HG02973 (cell line): Measurements from ENCODE around the gene EDDM13.
A peak's percentile ranks its signal among the peaks of the same experiment; 100 is the strongest.
"Not testable (repeated sequence)": the region's sequence is repeated elsewhere in the genome, so short reads cannot be mapped to it uniquely, and the experiment has no call there.

Source experiments
- ATAC-seq: cut with Tn5 transposase; IDR thresholded peaks from one replicate; pipeline ENCODE4 v1.9.1; 2021; ENCODE audit warnings: moderate library complexity; ENCODE audit not compliant: unreplicated experiment

EDDM13 gene

DNA sequence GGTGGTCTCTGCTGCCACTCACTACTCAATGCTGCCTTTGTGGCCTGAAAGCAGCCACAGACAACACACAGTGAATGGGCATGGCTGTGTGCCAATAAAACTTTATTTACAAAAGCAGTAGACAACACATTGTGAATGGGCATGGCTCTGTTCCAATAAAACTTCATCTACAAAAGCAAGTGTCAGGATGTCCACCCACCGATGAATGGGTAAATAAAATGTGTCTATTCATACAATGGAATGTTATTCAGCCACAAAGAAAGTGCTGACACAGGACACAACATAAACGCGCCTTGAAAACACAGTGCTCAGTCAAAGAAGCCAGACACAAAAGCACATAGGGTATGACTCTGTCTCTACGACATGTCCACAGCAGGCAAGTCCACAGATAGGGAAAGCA is 22.0 kb downstream of the EDDM13 start:
- ATAC-seq = no peak

- ATAC-seq = no peak
These were observed 23.2 kb downstream of the EDDM13 start for GRCh38 chr19:56295531-56296455.

GRCh38 chr19:56297010-56297409 is 24.5 kb downstream of the EDDM13 start:
- no peak for ATAC-seq

DNA sequence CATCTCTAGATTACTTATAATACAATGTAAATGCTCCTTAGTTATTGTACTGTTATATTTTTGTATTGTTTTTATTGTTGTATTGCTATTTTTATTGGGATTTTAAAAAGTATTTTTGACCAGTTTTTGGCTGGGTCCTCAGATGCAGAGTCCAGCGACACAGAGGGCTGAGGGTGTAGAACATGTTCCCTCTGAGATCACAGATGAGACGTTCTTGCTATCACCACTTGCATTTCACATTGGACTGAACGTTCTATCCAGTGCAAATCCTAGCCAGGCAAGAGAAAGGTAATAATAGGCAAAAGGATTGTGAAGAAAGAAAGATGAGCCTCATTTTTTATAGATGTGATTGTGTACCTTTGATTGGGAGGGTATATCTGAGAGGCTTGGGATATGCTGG is 27.1 kb downstream of the EDDM13 start:
- no peak for ATAC-seq

DNA sequence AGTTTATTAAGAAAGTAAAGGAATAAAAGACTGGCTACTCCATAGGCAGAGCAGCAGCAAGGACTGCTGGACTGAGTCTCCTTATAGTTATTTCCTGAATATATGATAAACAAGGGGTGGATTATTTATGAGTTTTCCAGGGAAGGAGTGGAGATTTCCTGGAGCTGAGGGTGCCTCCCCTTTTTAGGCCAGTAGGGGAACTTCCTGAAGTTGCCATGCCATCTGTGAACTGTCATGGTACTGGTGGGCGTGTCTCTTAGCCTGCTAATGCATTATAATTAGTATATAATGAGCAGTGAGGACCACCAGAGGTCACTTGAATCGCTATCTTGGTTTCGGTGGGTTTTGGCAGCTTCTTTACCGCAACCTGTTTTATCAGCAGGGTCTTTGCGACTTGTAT is 28.6 kb downstream of the EDDM13 start:
- no peak for ATAC-seq

DNA sequence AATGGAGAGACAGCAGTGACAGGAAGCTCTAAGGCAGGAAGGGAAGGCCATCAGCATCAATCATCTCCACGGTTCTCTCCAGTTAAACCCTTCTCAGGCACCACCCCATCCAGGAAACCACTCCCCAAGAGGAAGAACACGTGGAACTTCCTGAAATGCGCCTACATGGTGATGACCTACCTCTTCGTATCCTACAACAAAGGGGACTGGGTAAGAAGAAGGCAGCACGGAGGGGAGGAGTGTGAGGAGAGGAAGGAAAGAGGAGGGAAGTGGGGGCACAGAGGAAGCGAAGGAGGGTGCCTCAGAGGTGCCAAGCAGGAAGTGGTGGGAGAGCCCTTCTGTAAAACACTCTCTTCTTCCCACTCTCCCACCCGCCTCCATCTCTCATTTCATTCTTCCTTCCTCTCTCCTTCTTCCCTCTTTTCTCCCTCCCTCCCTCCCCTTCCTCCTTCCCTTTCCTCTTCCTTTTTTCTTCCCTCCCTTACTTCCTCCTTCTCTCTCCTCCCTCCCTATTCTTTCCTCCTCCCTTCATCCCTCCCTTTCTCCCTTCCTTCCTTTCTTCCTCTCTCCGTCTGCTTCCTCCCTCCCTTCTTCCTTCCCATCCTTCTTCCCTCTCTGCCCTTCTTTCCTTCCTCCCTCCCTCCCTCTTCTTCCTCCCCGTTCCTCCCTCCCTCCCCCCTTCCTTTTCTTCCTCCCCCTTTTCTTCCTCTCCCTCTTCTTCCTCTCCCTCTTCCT is 29.5 kb downstream of the EDDM13 start:
- ATAC-seq = no peak

GRCh38 chr19:56304243-56304642 is 31.7 kb downstream of the EDDM13 start:
- no peak for ATAC-seq

GRCh38 chr19:56306016-56306415 is 33.5 kb downstream of the EDDM13 start:
- no peak for ATAC-seq

- not testable (repeated sequence) for ATAC-seq
These were observed 34.5 kb downstream of the EDDM13 start for GRCh38 chr19:56307062-56307461.

GRCh38 chr19:56308792-56309191 is 36.2 kb downstream of the EDDM13 start:
- ATAC-seq = no peak

GRCh38 chr19:56309511-56310185 is 37.1 kb downstream of the EDDM13 start:
- ATAC-seq = no peak

DNA sequence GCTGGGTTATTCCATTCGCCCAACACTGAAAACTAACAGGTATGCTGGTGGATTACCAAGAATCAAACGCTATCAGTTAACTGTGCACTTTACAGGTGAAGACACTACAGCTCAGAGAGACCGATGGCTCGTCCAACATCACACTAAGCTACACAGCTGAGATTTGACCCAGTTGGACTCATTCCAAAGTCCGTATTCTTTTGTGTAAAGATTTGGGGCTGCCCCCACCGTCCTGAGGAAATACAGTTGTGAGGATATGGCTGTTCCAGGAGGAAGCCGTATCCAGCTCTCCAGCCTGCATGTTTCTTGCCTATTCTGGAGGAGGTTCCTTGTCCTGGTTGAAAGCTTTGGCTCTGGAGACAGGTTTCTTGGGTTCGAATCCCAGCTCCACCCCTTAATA is 37.9 kb downstream of the EDDM13 start:
- no peak for ATAC-seq

GRCh38 chr19:56312342-56312741 is 39.8 kb downstream of the EDDM13 start:
- no peak for ATAC-seq

DNA sequence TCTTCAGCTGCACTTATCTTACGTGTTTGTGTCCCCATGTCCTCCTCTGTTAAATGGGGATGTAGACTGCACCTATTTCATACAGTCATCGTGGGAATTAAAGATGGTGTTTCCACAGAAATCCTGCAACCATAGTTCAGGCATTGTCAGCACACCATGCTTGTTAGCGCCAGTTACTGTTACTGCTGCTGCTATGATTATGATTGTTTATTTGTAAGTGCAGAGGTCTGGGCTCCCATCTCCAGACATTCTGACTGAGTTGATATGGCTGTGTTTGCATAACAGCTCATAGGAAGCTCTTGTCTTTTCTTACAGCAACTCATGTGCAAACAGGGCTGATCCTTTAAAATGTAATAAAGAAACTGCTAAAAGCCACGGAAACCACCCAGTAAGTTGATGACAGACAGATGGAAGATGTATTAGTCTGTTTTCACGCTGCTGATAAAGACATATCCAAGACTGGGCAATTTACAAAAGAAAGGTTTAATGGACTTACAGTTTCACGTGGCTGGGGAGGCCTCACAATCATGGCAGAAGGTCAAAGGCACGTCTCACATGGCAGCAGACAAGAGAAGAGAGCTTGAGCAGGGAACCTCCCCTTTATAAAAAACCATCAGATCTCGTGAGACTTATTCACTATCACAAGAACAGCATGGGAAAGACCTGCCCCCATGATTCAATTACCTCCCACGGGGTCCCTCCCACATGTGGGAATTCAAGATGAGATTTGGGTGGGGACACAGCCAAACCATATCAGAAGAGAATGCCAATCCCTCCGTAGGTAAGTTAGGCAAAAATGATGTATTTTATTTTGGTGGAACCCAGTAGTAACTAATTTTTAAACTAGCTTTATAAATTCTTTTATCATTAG is 40.5 kb downstream of the EDDM13 start:
- ATAC-seq = no peak

DNA sequence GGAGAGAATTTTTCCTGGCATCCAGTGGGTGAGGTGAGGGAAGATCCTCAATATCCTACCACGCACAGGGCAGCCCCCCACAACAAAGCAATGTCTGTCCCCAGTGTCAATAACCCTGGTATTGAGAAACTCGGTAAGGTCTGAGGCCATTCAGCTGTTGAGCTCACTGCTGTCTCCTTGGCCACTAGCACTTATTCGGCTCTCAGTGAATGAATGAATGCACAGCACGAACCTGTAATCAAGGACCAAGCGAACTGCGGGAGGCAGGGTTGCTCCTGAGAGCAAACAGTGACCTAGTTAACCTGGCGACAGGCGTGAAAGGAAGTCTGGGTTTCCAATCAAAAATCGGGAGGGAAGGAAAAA is 41.5 kb downstream of the EDDM13 start:
- no peak for ATAC-seq

DNA sequence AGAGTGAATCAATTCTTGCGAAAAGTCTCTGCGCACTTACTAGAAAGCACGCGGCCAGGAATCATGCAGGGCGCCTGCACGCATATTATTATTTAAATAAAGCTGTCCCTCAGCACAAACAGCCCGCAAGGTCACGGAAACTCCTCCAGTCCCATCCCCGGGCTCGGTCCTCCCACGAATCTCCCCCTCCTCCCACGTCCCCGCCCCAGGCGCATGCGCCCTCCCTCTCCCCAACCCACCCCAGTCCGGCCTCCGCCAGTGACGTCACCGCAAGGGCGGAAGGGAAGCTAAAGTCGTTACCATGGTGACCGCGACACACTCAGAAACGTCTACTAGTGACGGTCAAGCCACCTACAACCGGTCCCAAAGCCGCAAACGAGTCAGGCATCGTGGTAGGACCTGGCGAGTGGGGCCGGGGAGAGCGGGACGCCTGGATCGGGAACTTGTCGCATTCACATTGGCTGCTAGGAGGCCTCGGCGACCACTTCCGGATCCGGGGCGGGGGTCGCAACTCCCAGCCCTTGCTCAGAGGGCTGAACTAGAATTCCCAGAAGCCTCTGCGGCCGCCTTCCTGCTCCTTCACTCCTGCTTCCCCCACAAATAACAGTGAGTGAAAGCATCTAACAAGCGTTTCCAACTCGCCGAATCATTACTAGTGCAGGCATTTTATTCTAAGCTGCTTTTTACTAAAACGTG is 42.0 kb downstream of the EDDM13 start, which contains the start of gene ZSCAN5A:
Gene ZSCAN5A, minus strand, starts transcription at position 459 of the 696 bp plus-strand sequence. CDS start 89,793 bp downstream, outside the sequence.
- peak; percentile 68 for ATAC-seq

DNA sequence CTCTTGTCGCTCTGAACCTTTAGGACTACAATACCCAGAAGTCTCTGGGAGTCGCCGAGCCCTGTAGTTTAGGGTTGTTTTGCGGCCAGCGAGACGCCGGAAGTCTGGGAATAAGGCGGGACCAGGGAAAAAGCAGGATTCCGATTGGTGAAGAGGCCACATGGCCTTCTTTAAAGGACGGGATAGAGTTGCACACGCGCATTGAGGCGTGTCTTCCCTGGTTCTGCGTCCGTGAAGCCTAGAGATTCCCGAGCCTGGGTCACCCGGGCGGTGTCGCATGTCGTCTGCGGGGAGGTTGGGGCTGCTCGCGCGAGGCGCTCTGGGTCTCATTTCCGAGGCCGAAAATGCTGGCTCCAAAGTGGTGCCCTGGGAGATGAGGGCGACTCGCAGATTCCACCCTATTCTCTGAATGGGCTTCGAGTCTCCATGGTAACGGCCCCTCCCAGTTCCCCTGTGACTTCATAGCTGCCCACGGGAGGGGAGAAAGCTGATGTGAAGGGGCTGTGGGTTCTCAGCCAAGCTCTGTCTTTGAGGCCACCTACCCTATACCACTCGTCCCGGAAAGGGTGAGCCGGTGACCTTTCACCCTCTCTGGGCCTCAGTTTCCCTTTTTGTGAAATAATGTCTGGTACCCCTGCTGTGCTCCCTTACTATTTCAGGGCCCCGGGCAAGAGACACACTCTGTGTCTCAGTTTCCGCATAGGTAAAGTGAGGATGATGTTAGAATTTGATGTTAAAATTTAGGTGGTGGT is 42.7 kb downstream of the EDDM13 start:
- peak; percentile 69 for ATAC-seq

DNA sequence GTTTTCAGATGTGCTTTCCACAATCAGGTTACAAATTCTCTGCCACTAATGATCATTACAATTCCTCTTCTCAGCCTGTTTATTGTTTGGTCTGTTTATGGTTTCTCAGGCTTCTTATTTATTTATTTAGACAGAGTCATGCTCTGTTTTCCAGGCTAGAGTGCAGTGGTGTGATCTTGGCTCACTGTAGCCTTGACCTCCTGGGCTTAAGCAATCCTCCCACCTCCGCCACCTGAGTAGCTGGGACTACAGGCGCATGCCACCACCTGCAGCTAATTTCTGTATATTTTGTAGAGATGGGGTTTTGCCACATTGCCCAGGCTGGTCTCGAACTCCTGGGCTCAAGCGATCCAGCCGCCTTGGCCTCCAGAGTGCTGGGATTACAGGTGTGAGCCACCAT is 44.2 kb downstream of the EDDM13 start:
- ATAC-seq = no peak

GRCh38 chr19:56317749-56318148 is 45.2 kb downstream of the EDDM13 start:
- ATAC-seq = no peak
